Cardiac fibroblast (primary cell): ENCODE measurements around the gene TMEM270.

ENCODE experiments used
- DNase-seq, 2 donors: peaks; one replicate each; pipeline versions ENCODE4 v3.0.0 to v3.0.0-alpha.2; 2010; ENCODE audit warnings: low read depth in 2 of 2
- H3K4me3 ChIP-seq, 2 donors: replicated peaks in 1 of 2; 1 replicate in 1 of 2; 2 replicates in 1 of 2; pipeline ENCODE4 v1.5.1; 2011; ENCODE audit warnings: low read depth in 2 of 2, low read length in 2 of 2, mild to moderate bottlenecking in 2 of 2, moderate library complexity in 1 of 2
- CTCF ChIP-seq: IDR thresholded peaks from one replicate; pipeline ENCODE4 v1.5.1; 2011; ENCODE audit warnings: low read depth, mild to moderate bottlenecking, low read length, inconsistent platforms

Gene TMEM270

GRCh38 chr7:73895626-73896025 is 34.7 kb downstream of the TMEM270 start:
- no peak for TF ChIP-seq CTCF
- no peak overlapping the region for H3K4me3 ChIP-seq

GRCh38 chr7:73896454-73896853 is 35.5 kb downstream of the TMEM270 start:
- peak in 1 of 2 donors; percentile 52 for DNase-seq
- no peak overlapping the region for H3K4me3 ChIP-seq
- no peak for TF ChIP-seq CTCF

More at GRCh38 chr7:73895626-73896025, 34.7 kb downstream of the TMEM270 start:
- no peak for DNase-seq

- no peak for TF ChIP-seq CTCF
- no peak overlapping the region for H3K4me3 ChIP-seq
- DNase-seq = peak; percentile 57 to 73
Measured at GRCh38 chr7:73899731-73900142, 38.8 kb downstream of the TMEM270 start.

GRCh38 chr7:73900286-73900685 is 39.3 kb downstream of the TMEM270 start:
- TF ChIP-seq CTCF = no peak
- peak in 1 of 2 donors; percentile 56 for DNase-seq
- H3K4me3 ChIP-seq = no peak overlapping the region

- no peak for TF ChIP-seq CTCF
- no peak overlapping the region for H3K4me3 ChIP-seq
- no peak for DNase-seq
Measured at GRCh38 chr7:73901231-73901822, 40.4 kb downstream of the TMEM270 start.

GRCh38 chr7:73901823-73902597 is 41.1 kb downstream of the TMEM270 start:
- no peak for TF ChIP-seq CTCF
- no peak for DNase-seq
- no peak overlapping the region for H3K4me3 ChIP-seq
